Measurements from ENCODE around the gene CUEDC2.
A peak's percentile ranks its signal among the peaks of the same experiment; 100 is the strongest.

Gene CUEDC2, protein sequence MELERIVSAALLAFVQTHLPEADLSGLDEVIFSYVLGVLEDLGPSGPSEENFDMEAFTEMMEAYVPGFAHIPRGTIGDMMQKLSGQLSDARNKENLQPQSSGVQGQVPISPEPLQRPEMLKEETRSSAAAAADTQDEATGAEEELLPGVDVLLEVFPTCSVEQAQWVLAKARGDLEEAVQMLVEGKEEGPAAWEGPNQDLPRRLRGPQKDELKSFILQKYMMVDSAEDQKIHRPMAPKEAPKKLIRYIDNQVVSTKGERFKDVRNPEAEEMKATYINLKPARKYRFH

DNA sequence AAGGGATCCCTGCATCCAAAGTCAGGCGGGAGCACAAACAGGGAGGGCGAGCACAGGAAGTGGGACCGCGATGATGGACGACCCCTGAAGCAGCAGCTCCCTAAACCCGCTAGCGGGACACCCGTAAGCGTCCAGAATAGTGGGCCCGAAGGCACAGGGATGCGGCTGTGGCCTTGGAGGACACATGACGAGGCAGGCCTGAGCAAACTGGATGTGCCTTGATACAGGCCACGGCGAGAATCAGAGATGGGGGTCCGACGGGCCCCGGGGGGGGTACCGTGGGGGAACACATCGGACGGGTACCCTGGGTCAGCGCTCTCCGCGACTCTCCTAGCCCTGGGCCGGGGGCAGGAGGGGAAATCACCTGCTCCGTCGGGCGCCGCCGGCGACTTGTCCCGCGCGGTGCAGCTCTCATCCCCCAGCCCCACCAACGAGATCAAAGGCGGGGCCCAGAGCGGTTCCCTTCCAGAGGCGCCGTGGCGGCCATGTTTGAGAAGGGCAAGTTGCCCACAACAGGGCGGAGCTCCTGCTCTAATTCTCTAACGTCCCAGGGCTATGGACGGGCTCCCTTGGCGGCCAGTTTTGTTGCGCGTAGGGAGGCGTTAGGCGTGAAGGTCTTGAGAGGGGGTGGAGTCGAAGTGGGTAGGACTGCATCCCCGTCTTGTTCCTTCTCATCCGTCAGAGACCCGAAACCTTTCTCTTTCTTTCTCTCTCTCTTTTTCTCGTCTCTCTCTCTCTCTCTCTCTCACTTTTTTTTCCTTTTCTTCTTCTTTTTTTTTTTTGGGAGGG is at the start of gene CUEDC2:
Gene CUEDC2, minus strand, starts transcription at position 413 of the 789 bp plus-strand sequence. CDS start 7,386 bp downstream, outside the sequence.
- DNase-seq (ENCODE audit: low read depth), result peak; percentile 95

DNA sequence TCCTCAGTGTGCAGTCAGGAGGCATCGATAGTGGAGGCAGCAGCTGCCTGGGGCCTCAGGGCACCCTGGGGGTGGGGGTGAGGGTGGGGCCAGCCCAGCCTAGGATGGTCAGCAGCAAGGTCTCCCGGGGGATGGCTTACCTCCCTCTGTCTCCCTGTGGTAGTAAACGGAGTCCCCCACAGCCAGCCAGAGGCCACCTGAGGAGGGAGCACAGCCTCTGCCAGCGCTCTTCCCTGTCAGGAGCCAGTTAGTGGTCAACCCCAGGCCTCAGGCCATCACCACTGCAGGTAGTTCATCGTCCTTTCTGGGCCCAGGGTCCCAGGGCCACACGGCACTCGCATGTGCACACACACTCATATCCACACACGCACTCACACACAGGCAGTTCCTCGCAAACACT is 48.0 kb upstream of the CUEDC2 start:
- DNase-seq (ENCODE audit: low read depth), result no peak

DNA sequence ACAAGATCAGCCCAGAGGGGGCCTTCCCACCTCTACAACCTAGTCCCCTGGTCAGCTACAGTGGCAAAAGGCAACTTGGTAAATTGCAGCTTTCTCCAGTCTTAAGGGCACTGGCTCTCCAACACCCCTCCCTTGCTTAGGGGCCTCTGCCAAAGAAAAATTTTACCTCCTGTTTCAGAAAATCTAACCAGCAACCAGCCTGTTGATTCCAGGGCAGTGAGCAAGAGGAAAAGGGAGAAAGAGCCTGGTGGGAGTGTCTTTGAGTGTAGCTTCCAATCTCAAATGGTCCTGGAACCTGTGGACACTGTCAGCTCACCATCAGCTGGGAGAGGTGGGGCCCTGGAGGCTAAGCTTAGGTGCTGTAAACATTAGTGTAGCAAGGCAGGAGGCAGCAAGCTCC is 47.3 kb upstream of the CUEDC2 start:
- no peak for DNase-seq (ENCODE audit: low read depth)

DNA sequence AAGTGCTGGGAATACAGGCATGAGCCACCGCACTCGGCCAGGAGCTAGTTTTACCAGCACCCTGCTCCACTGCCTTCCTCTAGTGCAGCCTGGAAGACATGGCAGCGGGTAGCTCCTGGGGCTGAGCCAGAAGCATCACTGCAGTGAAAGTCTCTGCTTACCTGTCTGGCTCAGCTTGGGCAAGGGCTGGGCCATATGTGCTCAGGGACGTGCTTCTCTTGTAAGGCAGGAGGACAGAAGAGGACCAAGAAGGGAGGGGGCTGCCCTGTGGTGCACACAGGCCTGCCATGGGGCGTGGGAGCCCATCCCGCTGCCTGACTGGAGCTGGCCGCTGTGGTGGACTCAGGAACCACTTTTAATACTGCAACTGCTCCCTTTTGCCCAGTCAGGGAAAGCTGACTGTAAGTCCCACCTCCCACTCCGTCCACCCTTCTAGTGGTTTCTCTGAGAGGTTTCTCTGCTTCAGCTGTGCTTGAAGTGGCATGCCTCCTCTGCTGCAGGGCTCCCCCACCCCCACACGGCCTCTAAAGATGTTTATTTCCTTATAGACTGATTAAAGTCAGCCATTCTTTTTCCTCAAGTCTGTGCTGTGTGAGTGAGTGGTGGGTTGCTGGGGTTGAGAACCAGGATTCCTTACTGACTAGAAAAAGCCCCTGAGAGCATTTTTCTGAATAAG is 44.2 kb upstream of the CUEDC2 start:
- DNase-seq (ENCODE audit: low read depth), result no peak

DNA sequence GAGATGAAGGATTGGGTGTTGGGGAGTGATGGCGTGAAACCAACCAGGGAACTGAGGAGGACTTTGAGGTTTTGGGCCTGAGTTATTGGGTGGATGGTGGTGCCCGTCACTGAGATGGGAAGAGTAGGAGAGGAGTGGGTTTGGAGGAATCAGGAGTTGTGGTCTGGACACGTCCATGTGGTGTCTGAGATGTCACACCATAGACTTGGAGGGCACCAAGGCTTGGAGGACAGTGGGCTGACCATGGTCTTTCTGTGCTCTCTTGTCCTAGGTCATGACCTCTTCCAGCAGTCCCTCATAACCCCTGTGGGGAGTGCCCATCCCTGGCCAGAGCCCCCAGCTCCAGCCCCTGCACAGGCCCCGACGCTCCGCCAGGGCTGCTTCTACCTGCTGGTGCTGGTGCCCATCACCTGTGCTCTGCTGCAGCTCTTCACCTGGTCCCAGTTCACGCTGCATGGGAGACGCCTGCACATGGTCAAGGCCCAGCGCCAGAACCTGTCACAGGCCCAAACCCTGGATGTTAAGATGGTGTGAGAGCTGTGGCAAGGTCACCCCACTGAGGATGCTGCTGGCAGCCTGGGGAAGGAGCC is 43.2 kb upstream of the CUEDC2 start:
- no peak for DNase-seq (ENCODE audit: low read depth)

DNA sequence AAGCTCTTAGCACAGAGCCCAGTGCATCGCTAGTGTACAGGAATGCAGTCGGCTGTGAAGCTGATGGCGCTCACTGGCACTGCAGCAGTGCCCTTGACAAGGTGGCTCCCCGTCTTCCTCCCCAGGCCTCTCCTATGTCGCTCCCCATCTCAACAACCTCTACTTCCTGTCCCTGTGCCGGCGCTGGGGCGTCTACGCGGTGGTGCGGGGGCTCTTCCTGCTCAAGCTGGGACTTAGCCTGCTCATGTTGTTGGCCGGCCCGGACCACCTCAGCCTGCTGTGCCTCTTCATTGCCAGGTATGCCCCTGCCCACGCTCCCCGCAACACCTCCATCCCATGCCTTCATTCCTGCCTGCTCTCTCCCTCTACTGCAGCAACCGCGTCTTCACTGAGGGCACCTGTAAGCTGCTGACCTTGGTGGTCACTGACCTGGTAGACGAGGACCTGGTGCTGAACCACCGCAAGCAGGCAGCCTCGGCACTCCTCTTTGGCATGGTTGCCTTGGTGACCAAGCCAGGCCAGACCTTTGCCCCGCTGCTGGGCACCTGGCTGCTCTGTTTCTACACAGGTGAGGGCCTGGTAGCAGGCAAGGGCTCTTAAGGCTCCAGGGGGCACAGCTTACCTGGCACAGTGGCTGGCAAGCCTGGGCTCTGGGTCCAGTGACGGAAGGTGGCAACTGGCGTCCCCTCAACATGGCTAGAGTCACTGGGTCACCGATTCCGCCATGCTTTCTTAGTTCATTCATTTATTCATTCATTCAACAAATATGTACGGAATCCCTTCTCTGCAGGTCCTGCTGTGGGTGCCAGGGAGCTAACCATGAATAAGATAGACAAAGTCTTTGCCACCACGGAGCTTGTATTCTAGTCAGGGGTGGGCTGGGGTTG is 41.3 kb upstream of the CUEDC2 start:
- no peak for DNase-seq (ENCODE audit: low read depth)

DNA sequence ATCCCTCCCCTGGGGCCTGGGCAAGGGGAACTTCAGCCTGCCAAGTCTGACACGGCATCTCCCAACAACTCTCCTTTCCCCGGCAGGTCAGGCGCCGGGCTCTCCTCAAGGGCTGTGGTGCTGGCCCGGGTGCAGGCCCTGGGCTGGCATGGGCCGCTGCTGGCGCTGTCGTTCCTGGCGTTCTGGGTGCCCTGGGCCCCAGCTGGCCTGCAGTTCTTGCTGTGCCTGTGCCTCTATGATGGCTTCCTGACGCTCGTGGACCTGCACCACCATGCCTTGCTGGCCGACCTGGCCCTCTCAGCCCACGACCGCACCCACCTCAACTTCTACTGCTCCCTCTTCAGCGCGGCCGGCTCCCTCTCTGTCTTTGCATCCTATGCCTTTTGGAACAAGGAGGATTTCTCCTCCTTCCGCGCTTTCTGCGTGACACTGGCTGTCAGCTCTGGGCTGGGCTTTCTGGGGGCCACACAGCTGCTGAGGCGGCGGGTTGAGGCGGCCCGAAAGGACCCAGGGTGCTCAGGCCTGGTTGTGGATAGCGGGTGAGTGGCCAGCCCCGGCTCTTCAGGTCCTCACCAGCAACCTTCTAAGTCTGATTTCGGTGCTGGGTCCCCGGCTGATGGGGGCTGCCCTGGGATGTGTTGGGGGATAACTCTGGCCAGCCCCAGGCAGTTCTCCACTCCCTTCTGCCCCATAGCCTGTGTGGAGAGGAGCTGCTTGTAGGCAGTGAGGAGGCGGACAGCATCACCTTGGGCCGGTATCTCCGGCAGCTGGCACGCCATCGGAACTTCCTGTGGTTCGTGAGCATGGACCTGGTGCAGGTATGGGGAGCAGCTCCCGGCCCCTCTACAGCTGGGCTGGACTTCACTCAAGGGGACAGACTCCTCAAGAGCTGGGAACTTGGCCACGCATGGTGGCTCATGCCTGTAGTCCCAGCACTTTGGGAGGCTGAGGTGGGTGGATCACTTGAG is 38.5 kb upstream of the CUEDC2 start:
- no peak for DNase-seq (ENCODE audit: low read depth)

DNA sequence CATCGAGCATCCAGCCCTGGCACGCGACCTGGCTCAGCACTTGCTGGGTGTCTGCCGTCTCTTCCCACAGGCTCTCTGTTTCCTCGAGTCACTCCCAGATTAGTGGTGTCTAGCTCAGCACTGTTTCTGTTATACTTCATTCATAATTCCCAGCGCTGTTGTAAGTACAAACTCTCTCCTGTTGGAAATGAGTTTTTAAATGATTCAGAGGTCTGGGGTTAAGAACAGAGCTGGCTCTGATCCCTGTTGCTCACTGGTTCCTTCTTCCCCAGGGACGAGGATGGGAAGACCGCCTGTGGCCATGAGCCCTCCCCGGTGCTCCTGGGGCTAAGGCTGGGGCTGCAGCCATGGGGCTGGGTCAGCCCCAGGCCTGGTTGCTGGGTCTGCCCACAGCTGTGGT is 36.3 kb upstream of the CUEDC2 start:
- peak; percentile 69 for DNase-seq (ENCODE audit: low read depth)

DNA sequence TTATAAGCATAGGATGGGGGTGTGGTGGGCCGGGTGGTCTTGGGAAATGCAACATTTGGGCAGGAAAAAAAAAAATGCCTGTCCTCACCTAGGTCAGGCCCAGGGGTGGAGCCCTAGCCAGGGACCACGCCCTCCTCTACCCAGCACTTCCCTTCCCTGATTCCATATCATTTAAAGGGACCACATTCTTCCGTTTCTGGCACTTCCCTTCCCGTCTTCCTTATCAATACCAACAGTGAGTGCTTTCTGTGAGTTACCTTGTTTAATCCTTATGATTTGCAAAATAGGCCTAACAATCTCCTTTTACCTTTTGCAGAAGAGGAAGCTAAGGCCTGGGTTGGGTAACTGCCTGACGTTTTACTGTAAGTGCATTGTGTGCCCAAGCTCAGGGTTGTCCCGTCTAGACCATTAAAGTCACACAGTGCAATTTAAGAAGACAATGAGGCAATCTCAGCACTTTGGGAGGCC is 35.6 kb upstream of the CUEDC2 start:
- no peak for DNase-seq (ENCODE audit: low read depth)

DNA sequence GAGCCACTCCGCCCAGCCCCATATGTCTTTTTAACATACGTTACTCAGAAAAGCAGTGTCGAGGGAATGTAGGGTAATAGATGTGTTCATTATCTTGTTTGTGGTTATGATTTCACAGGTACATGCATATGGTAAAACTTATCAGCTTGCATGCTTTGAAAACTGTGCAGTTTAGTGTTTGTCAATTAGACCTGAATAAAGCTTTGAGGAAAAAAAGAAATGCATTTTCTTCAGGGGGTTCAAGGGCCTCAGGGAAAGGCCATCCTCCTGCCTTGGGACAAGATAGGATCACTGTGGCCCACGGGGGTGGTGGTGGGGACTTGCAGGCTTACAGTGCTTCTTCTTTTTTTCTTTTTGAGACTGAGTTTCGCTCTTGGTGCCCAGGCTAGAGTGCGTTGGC is 34.9 kb upstream of the CUEDC2 start:
- no peak for DNase-seq (ENCODE audit: low read depth)

DNA sequence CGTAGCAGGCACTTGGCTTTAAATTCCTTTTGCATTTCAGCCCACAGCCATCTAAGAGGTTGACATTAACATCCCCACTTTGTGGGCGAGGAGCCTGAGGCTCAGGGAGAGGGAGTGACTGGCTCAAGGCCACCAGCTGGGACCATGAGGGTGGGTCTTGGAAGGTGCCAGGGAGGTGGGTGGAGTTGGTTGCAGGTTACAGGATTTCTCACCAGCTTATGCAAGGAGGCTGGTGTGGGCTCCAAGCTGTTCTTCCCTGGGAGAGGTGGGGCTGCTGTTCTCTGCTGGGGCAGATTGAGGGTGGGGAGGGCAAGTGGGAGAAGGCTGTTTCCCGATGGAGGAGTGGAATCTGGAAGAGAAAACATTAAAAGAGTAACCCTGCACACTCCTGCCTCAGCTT is 33.1 kb upstream of the CUEDC2 start:
- DNase-seq (ENCODE audit: low read depth), result no peak

DNA sequence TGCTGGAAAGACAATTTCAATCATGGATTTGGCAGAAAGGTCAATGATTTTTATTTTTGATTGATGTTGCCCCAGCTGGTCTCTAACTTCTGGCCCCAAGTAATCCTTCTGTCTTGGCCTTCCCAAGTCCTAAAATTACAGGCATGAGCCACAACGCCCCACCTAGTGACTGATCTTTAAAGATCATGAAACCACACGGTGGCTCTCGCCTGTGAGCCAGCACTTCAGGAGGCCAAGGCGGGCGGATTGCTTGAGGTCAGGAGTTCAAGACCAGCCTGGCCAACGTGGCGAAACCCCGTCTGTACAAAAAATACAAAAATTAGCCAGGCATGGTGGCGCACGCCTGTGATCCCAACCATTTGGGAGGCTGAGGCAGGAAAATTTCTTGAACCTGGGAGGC is 31.6 kb upstream of the CUEDC2 start:
- DNase-seq (ENCODE audit: low read depth), result no peak

DNA sequence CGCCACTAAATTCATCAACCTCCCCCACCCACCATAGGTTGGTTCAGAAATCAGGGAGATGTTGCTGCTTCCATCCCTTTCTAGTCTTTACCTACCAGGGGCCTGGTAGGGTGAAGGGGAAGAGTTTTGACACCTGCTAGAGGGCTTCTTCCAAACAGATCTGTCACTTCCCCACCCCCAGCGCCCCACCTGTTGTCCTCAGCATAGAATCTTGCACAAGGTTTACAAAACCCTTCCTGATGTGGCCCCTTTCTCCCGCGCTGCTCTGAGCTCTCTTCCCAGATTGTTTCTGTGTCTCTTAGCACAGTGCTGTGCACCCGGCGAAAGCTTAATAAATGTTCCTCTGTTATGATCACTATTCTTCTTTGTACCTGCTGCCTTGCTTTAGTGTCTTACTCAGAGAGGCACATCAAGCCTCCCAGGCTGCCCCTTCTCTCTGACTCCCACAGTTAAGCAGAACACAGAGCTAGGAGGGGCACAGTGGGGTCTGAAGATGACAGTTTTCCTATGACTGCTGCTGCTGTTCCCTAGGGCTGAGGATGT is 30.2 kb upstream of the CUEDC2 start:
- no peak for DNase-seq (ENCODE audit: low read depth)

DNA sequence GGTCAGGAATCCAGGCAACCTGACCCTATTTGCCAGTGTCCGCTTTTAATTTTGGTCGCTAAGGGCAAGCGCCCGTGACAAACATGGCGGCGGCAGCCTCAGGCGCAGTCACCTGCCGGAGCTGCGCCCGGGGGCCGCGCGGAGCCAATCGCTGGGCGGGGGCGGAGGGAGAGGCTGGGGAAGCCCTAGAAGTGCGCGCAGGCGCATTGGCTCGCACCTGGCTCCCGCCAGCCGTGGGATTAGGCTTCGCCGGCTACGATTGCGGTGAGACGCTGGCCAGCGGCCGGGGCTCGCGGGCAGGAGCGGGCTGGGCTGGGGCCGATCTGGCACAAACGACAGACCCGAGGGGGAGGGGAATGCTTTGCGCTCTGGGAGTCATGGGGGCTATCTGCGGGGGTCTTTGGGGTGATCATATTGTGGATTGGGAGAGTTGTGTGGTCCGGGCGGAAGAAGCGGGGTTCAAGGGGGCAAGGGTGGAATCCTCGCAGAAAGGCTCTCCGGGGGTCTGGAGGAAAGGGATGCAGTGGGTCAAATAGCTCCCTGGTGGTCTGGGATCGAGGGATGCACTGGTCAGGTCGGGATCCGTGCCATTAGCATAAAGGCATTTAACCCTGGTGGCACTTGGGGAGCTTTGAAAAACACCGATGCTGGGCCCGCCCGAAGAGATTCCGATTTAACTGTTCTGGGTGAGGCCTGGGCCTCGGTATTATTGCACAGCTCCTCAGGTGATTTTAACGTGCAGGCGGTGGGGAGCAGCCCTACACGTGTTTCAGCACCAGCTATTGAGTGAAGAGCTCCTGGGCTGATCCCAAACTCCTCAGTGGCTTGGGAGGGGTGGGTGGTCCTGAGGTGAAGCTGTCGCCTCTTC is 29.0 kb upstream of the CUEDC2 start:
- DNase-seq (ENCODE audit: low read depth), result peak; percentile 69

DNA sequence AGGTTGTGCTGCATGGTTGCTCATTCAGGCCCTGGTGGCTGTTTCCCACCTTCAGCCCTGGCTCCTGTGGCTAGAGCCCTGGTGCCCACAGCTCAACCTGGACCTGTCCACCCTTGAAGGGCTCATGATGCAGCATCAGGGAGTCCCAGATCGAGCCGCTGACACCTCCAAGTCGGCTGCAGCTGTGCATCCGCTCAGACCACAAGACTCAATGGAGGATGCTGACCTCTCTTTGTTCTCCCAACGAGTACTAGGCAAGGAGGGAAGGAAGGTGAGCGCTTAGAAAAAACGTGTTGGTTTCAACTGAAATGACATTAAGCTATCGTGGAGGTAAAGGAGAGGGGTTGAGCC is 28.4 kb upstream of the CUEDC2 start:
- DNase-seq (ENCODE audit: low read depth), result no peak

DNA sequence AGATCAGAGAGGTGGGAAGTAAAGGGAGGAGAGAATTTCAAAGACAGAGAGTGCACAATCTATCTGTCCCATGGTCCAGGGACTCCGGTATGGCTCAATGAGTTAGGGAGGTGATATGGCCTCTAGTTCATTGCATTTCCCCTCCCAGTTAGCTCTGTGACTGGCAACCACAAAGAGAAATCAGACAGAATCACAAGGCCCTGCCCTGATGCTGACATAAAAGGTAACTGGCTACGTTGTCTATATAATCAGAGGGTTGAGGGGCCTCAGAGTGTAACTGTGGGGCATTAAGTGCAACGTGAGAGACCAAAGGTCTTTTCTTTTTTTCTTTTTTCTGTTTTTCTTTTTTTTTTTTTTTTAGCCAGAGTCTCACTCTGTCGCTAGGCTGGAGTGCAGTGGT is 26.3 kb upstream of the CUEDC2 start:
- DNase-seq (ENCODE audit: low read depth), result no peak

DNA sequence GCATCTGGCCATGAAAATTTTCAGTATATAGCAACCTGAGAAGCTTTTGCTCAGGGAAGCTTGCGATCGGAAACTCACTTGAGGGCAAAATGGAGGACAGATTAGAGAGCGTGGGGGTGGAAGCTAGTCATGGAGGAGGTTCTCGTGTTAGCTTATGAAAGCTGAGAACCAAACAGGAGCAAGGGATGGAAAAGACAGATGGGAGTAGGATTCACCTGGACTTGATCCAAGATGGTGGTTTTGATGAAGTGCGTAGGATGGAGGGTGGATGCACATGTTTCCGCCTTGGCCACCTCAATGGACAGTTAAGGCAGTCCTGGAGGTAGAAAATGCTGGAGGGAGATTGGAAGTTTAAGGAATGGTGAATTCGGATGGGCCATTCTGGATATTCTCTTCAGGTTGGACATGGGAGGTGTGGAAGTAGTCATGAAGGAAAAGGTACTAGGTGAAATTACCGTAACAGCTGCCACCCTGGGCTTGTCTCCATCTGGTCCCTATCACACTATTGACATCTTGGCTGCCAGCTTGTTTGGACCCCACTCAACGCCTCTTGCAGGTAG is 25.3 kb upstream of the CUEDC2 start:
- no peak for DNase-seq (ENCODE audit: low read depth)

DNA sequence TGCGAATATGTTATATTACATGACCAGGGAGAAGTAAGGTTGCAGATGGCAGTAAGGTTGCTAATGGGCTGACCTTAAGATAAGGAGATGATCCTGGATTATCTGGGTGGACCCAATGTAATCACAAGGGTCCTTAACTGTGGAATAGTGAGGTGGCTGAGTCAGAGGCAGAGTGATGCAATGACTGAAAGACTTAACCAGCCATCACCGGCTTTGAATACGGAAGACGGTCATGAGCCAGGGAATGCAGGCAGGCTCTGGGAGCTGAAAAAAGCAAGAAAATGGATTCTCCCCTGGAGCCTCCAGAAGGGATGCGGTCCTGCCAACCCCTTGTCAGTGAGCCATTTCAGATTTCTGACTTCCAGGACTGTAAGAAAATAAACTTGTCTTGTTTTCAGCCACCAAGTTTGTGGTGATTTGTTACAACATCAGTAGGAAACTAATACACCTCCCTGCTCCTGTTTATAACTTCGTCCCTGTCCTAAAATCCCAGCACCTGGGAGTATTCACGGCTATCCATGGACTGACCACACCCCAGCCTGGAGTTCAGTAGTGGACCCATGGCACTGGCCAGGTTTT is 23.6 kb upstream of the CUEDC2 start:
- DNase-seq (ENCODE audit: low read depth), result peak; percentile 95
